HEK293 (cell line): ENCODE results near the gene OLFM1.

Experiments used
- CTCF ChIA-PET: fragments of 350-600 bp; formaldehyde crosslinking; extraction: SDS; loops from one replicate; lab custom pipeline; 2021; ENCODE audit warnings: antibody characterized with exemption; lab: Yijun Ruan, JAX
- POLR2A ChIA-PET: fragments of 300-600 bp; formaldehyde crosslinking; extraction: SDS; loops from one replicate; lab custom pipeline; 2020; ENCODE audit warnings: antibody characterized with exemption, inconsistent platforms; lab: Yijun Ruan, JAX
- H3K27ac ChIP-seq: fragments of 200-500 bp; sonication (Bioruptor generic); 2 replicates; pipeline ENCODE4 v1.5.1; 2014; ENCODE audit warnings: low read depth, low read length, control low read depth, inconsistent platforms; ENCODE audit errors: extremely low read depth
- H3K36me3 ChIP-seq, 2 experiments: fragments of 200-500 bp in 1 of 2; sonication (Bioruptor generic) in 1 of 2; 1 replicate in 1 of 2; 2 replicates in 1 of 2; pipeline ENCODE4 v1.5.1; 2014 to 2017; ENCODE audit warnings: inconsistent platforms in 2 of 2, low read length in 2 of 2; ENCODE audit not compliant: control insufficient read depth in 2 of 2, insufficient read depth in 1 of 2
- H3K4me1 ChIP-seq: fragments of 200-500 bp; sonication (Bioruptor generic); 2 replicates; pipeline ENCODE4 v1.5.1; 2014; ENCODE audit warnings: mild to moderate bottlenecking, low read length, inconsistent platforms; ENCODE audit not compliant: control insufficient read depth, insufficient read depth
- H3K4me3 ChIP-seq: 2 replicates; pipeline ENCODE4 v1.5.1; 2011; ENCODE audit warnings: low read depth, mild to moderate bottlenecking, control low read depth, low read length, moderate library complexity
- H3K9me3 ChIP-seq: fragments of 200-500 bp; sonication (Bioruptor generic); 2 replicates; pipeline ENCODE4 v1.5.1; 2014; ENCODE audit warnings: low read depth, low read length, inconsistent platforms; ENCODE audit not compliant: control insufficient read depth, insufficient read depth
- BCL11A ChIP-seq: fragments of 450-650 bp; formaldehyde crosslinking; IDR thresholded peaks from 2 replicates; pipeline ENCODE4 v1.5.1; 2016; ENCODE audit warnings: low read depth, missing biosample characterization, missing genetic modification characterization
- EGR2 ChIP-seq: fragments of 450-650 bp; formaldehyde crosslinking; IDR thresholded peaks from 2 replicates; pipeline ENCODE4 v1.5.1; 2016; ENCODE audit warnings: low read depth, missing biosample characterization, missing genetic modification characterization
- FEZF1 ChIP-seq: fragments of 450-650 bp; formaldehyde crosslinking; IDR thresholded peaks from 2 replicates; pipeline ENCODE4 v1.5.1; 2016; ENCODE audit warnings: missing biosample characterization, missing genetic modification characterization
- GLIS1 ChIP-seq: fragments of 450-650 bp; formaldehyde crosslinking; IDR thresholded peaks from 2 replicates; pipeline ENCODE4 v1.5.1; 2016; ENCODE audit warnings: missing biosample characterization, missing genetic modification characterization
- KLF1 ChIP-seq: fragments of 450-650 bp; formaldehyde crosslinking; IDR thresholded peaks from 2 replicates; pipeline ENCODE4 v1.5.1; 2016; ENCODE audit warnings: missing biosample characterization, missing genetic modification characterization
- MEIS1 ChIP-seq: sonication (generic); formaldehyde crosslinking; IDR thresholded peaks from 2 replicates; pipeline ENCODE4 v1.8.1; 2022; ENCODE audit warnings: missing genetic modification reagents, mild to moderate bottlenecking, borderline replicate concordance
- SP7 ChIP-seq: fragments of 450-650 bp; formaldehyde crosslinking; IDR thresholded peaks from 2 replicates; pipeline ENCODE4 v1.5.1; 2016; ENCODE audit warnings: missing biosample characterization, missing genetic modification characterization
- TCF7L2 ChIP-seq: IDR thresholded peaks from 2 replicates; pipeline ENCODE4 v1.6.1; 2011; ENCODE audit warnings: low read depth, mild to moderate bottlenecking, inconsistent platforms, low read length, moderate library complexity, borderline replicate concordance
- ZFP41 ChIP-seq: fragments of 450-650 bp; formaldehyde crosslinking; IDR thresholded peaks from 2 replicates; pipeline ENCODE4 v1.5.1; 2016; ENCODE audit warnings: missing biosample characterization, missing genetic modification characterization, borderline replicate concordance
- ZIC2 ChIP-seq: fragments of 450-650 bp; formaldehyde crosslinking; IDR thresholded peaks from 2 replicates; pipeline ENCODE4 v1.5.1; 2016; ENCODE audit warnings: missing biosample characterization, missing genetic modification characterization
- ZNF174 ChIP-seq: fragments of 450-650 bp; formaldehyde crosslinking; IDR thresholded peaks from 2 replicates; pipeline ENCODE4 v1.5.0; 2017; ENCODE audit warnings: missing biosample characterization, mild to moderate bottlenecking, missing genetic modification characterization
- ZNF19 ChIP-seq: fragments of 450-650 bp; formaldehyde crosslinking; IDR thresholded peaks from 2 replicates; pipeline ENCODE4; 2016; ENCODE audit warnings: missing biosample characterization, missing genetic modification characterization, low read depth
- ZNF2 ChIP-seq: fragments of 450-650 bp; formaldehyde crosslinking; IDR thresholded peaks from 2 replicates; pipeline ENCODE4 v1.5.1; 2016; ENCODE audit warnings: missing biosample characterization, missing genetic modification characterization
- ZNF202 ChIP-seq: fragments of 450-650 bp; formaldehyde crosslinking; IDR thresholded peaks from 2 replicates; pipeline ENCODE4 v1.5.1; 2016; ENCODE audit warnings: missing biosample characterization, missing genetic modification characterization, borderline replicate concordance
- ZNF239 ChIP-seq: fragments of 450-650 bp; formaldehyde crosslinking; IDR thresholded peaks from 2 replicates; pipeline ENCODE4 v1.5.1; 2016; ENCODE audit warnings: missing biosample characterization, missing genetic modification characterization
- ZNF366 ChIP-seq: fragments of 450-650 bp; formaldehyde crosslinking; conservative IDR thresholded peaks from 2 replicates; pipeline ENCODE4 v1.5.1; 2016; ENCODE audit warnings: missing biosample characterization, missing genetic modification characterization
- ZNF404 ChIP-seq: fragments of 450-650 bp; formaldehyde crosslinking; IDR thresholded peaks from 2 replicates; pipeline ENCODE4 v1.5.1; 2017; ENCODE audit warnings: missing biosample characterization, missing genetic modification characterization
- ZNF426 ChIP-seq: fragments of 450-650 bp; formaldehyde crosslinking; IDR thresholded peaks from 2 replicates; pipeline ENCODE4 v1.5.1; 2017; ENCODE audit warnings: missing biosample characterization, missing genetic modification characterization, mild to moderate bottlenecking, inconsistent platforms, moderate library complexity
- ZNF473 ChIP-seq: fragments of 450-650 bp; formaldehyde crosslinking; IDR thresholded peaks from 2 replicates; pipeline ENCODE4 v1.5.1; 2017; ENCODE audit warnings: missing biosample characterization, missing genetic modification characterization
- ZNF48 ChIP-seq: fragments of 450-650 bp; formaldehyde crosslinking; IDR thresholded peaks from 2 replicates; pipeline ENCODE4 v1.5.1; 2016; ENCODE audit warnings: missing biosample characterization, missing genetic modification characterization
- ZNF544 ChIP-seq: fragments of 450-650 bp; formaldehyde crosslinking; IDR thresholded peaks from 2 replicates; pipeline ENCODE4 v1.5.0; 2017; ENCODE audit warnings: missing biosample characterization, missing genetic modification characterization
- ZNF555 ChIP-seq: fragments of 450-650 bp; formaldehyde crosslinking; conservative IDR thresholded peaks from 2 replicates; pipeline ENCODE4 v1.5.1; 2017; ENCODE audit warnings: missing biosample characterization, mild to moderate bottlenecking, missing genetic modification characterization, inconsistent platforms
- ZNF560 ChIP-seq: fragments of 450-650 bp; formaldehyde crosslinking; IDR thresholded peaks from 2 replicates; pipeline ENCODE4 v1.5.1; 2017; ENCODE audit warnings: missing biosample characterization, missing genetic modification characterization, borderline replicate concordance
- ZNF677 ChIP-seq: fragments of 450-650 bp; IDR thresholded peaks from 2 replicates; pipeline ENCODE4 v1.5.0; 2018; ENCODE audit warnings: missing biosample characterization, mild to moderate bottlenecking, missing genetic modification characterization, moderate library complexity
- ZNF785 ChIP-seq: fragments of 450-650 bp; formaldehyde crosslinking; IDR thresholded peaks from 2 replicates; pipeline ENCODE4 v1.5.1; 2016; ENCODE audit warnings: missing biosample characterization, missing genetic modification characterization
- TF ChIP-seq, protein P1 (sequence below): fragments of 450-650 bp; formaldehyde crosslinking; IDR thresholded peaks from 2 replicates; pipeline ENCODE4 v1.5.1; 2016; ENCODE audit warnings: missing biosample characterization, missing genetic modification characterization
- TF ChIP-seq, protein P2 (sequence below): fragments of 450-650 bp; formaldehyde crosslinking; IDR thresholded peaks from 2 replicates; pipeline ENCODE4 v1.5.1; 2016; ENCODE audit warnings: missing biosample characterization, missing genetic modification characterization
- TF ChIP-seq, protein P3 (sequence below): fragments of 450-650 bp; formaldehyde crosslinking; IDR thresholded peaks from 2 replicates; pipeline ENCODE4 v1.5.1; 2017; ENCODE audit warnings: missing biosample characterization, missing genetic modification characterization
- TF ChIP-seq, protein P4 (sequence below): fragments of 450-650 bp; formaldehyde crosslinking; IDR thresholded peaks from 2 replicates; pipeline ENCODE4 v1.5.1; 2017; ENCODE audit warnings: missing biosample characterization, missing genetic modification characterization

Gene OLFM1

DNA sequence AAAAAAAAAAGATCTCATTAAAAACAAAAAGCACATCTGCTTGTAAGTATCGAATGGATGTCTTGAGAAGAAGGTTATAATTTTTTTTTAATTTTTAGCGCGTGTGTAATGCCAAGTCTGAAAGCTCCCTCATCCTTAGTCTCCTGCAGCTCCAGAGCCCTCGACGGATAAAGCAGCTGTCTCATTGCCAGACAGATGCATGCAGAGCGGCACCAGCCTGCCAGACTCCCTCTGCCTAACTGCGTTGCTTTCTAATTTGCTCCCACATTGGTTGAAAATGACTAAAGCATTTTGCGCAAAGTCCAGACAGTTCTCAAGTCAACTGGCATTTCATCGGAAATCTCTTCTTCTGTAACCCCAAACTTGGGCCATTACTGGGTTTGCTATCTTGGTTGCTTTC is 29.4 kb downstream of the OLFM1 start:
- TF ChIP-seq TCF7L2 (no peak), ZIC2 (tag by site-specific recombination) (no peak), KLF1 (tag by site-specific recombination) (no peak), ZNF677 (tag by site-specific recombination) (no peak), ZNF426 (tag by site-specific recombination) (no peak), ZFP41 (no peak), ZNF555 (no peak), ZNF404 (tag by site-specific recombination) (no peak)
- TF ChIP-seq, protein P1, sequence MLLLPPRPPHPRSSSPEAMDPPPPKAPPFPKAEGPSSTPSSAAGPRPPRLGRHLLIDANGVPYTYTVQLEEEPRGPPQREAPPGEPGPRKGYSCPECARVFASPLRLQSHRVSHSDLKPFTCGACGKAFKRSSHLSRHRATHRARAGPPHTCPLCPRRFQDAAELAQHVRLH (tag by site-specific recombination): no peak
- TF ChIP-seq, protein P2, sequence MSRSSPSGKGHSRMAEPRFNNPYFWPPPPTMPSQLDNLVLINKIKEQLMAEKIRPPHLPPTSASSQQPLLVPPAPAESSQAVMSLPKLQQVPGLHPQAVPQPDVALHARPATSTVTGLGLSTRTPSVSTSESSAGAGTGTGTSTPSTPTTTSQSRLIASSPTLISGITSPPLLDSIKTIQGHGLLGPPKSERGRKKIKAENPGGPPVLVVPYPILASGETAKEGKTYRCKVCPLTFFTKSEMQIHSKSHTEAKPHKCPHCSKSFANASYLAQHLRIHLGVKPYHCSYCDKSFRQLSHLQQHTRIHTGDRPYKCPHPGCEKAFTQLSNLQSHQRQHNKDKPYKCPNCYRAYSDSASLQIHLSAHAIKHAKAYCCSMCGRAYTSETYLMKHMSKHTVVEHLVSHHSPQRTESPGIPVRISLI (tag by site-specific recombination): no peak
- Histone ChIP-seq H3K27ac (no peak overlapping the region), H3K4me3 (no peak overlapping the region), H3K9me3 (no peaks in the 10 kb centered on the region), H3K36me3 (no peaks in the 10 kb centered on the region), H3K4me1 (no peaks in the 10 kb centered on the region)
- ChIA-PET CTCF (interaction anchor here (1.5 kb wide), 1 partner anchor 296 kb away, joined by 4 read pairs; no protein-coding TSS in a partner anchor), POLR2A (no interaction called here)

DNA sequence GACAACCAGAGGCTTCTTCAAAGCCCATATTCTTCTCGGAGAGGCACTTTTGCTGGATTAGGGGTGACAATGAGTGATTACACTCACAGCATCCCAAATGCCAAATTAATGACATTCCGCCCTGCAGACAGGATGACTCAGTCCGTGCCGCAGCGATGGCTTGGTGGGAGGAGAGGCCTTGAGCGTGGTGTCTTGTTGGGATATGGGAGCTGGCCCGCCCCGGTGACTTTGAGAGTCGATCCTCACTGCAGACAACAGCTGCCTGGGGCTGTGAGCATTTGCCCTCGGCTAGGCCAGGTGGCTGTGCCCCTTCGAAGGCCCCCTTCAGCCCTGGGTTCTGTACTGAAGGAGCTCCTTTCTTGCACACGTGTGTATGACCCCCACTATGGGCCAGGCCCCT is 29.8 kb downstream of the OLFM1 start:
- H3K4me3 ChIP-seq: no peak overlapping the region
- H3K36me3 ChIP-seq: no peaks in the 10 kb centered on the region
- ChIA-PET POLR2A (no interaction called here), CTCF (interaction anchor here (1.5 kb wide), 1 partner anchor 295 kb away, joined by 4 read pairs; no protein-coding TSS in a partner anchor)
- no peaks in the 10 kb centered on the region for H3K4me1 ChIP-seq
- TF ChIP-seq EGR2 (0 out of 2 replicates have a peak, but pooled peaks have one; percentile 16), GLIS1 (tag by site-specific recombination) (no peak), ZNF202 (tag by site-specific recombination) (no peak), MEIS1 (0 out of 2 replicates have a peak, but pooled peaks have one; percentile 43), SP7 (peak; percentile 46; the same call in 1 of the 2 replicates), ZNF560 (tag by site-specific recombination) (no peak), ZNF2 (tag by site-specific recombination) (no peak), ZNF174 (no peak)
- TF ChIP-seq, all 188 proteins: peak for 3
- no peak overlapping the region for H3K27ac ChIP-seq
- H3K9me3 ChIP-seq: no peaks in the 10 kb centered on the region

DNA sequence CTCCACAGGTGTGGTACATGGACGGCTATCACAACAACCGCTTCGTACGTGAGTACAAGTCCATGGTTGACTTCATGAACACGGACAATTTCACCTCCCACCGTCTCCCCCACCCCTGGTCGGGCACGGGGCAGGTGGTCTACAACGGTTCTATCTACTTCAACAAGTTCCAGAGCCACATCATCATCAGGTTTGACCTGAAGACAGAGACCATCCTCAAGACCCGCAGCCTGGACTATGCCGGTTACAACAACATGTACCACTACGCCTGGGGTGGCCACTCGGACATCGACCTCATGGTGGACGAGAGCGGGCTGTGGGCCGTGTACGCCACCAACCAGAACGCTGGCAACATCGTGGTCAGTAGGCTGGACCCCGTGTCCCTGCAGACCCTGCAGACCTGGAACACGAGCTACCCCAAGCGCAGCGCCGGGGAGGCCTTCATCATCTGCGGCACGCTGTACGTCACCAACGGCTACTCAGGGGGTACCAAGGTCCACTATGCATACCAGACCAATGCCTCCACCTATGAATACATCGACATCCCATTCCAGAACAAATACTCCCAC is 32.1 kb downstream of the OLFM1 start:
- ChIA-PET POLR2A (no interaction called here), CTCF (no interaction called here)
- Histone ChIP-seq H3K4me1 (no peaks in the 10 kb centered on the region), H3K27ac (no peak overlapping the region), H3K36me3 (no peaks in the 10 kb centered on the region), H3K4me3 (no peak overlapping the region), H3K9me3 (no peaks in the 10 kb centered on the region)
- TF ChIP-seq ZNF473 (tag by site-specific recombination) (no peak), ZNF48 (tag by site-specific recombination) (no peak), ZNF239 (no peak), ZNF19 (tag by site-specific recombination) (no peak), FEZF1 (no peak), ZNF785 (no peak), BCL11A (tag by site-specific recombination) (no peak), ZNF544 (tag by site-specific recombination) (no peak), ZNF366 (tag by site-specific recombination) (no peak)
- TF ChIP-seq, protein P3, sequence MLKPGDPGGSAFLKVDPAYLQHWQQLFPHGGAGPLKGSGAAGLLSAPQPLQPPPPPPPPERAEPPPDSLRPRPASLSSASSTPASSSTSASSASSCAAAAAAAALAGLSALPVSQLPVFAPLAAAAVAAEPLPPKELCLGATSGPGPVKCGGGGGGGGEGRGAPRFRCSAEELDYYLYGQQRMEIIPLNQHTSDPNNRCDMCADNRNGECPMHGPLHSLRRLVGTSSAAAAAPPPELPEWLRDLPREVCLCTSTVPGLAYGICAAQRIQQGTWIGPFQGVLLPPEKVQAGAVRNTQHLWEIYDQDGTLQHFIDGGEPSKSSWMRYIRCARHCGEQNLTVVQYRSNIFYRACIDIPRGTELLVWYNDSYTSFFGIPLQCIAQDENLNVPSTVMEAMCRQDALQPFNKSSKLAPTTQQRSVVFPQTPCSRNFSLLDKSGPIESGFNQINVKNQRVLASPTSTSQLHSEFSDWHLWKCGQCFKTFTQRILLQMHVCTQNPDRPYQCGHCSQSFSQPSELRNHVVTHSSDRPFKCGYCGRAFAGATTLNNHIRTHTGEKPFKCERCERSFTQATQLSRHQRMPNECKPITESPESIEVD (tag by site-specific recombination): no peak
- TF ChIP-seq, protein P4, sequence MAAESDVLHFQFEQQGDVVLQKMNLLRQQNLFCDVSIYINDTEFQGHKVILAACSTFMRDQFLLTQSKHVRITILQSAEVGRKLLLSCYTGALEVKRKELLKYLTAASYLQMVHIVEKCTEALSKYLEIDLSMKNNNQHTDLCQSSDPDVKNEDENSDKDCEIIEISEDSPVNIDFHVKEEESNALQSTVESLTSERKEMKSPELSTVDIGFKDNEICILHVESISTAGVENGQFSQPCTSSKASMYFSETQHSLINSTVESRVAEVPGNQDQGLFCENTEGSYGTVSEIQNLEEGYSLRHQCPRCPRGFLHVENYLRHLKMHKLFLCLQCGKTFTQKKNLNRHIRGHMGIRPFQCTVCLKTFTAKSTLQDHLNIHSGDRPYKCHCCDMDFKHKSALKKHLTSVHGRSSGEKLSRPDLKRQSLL: no peak
- TF ChIP-seq, protein P1 (tag by site-specific recombination): no peak
